Activated CD4-positive, alpha-beta memory T cell treated with anti-CD3 and anti-CD28 coated beads for 36 hours (primary cell): Measurements from ENCODE around the gene TRIM43. TPM values are rescaled to one million over a fixed set of nuclear protein-coding genes. Genes with fewer than 3 reads are reported as not detected.
"Not testable (repeated sequence)": the region's sequence is repeated elsewhere in the genome, so short reads cannot be mapped to it uniquely, and the experiment has no call there.

ENCODE experiments used
- CTCF ChIA-PET: fragments of 350-600 bp; sonication (Branson Sonifier 250); formaldehyde crosslinking; loops from one replicate; lab custom pipeline; 2021; ENCODE audit warnings: antibody characterized with exemption, inconsistent platforms; lab: Charles Lee
- POLR2A ChIA-PET: fragments of 350-600 bp; sonication (Branson Sonifier 250); formaldehyde crosslinking; loops from one replicate; lab custom pipeline; 2021; ENCODE audit warnings: antibody characterized with exemption; lab: Charles Lee
- DNase-seq: peaks from one replicate; pipeline ENCODE4 v3.0.0-alpha.2; 2020
- H3K27ac Mint-ChIP-seq: one replicate; pipeline ENCODE4 v1.8.0; 2021; ENCODE audit warnings: mixed read lengths
- H3K27me3 Mint-ChIP-seq: one replicate; pipeline ENCODE4 v1.8.0; 2021; ENCODE audit warnings: mixed read lengths
- H3K36me3 Mint-ChIP-seq: one replicate; pipeline ENCODE4 v1.8.0; 2021; ENCODE audit warnings: mixed read lengths
- H3K4me1 Mint-ChIP-seq: one replicate; pipeline ENCODE4 v1.8.0; 2021; ENCODE audit warnings: low read depth, mixed read lengths
- H3K4me3 Mint-ChIP-seq: one replicate; pipeline ENCODE4 v1.8.0; 2021; ENCODE audit warnings: mild to moderate bottlenecking, mixed read lengths
- H3K9me3 Mint-ChIP-seq: one replicate; pipeline ENCODE4 v1.8.0; 2021; ENCODE audit warnings: mixed read lengths
- intact Hi-C: fragments of 100-400 bp; cut with micrococcal nuclease; formaldehyde crosslinking; loops from one replicate; pipeline ENCODE4 v1.15.1; 2023
- total RNA-seq, 2 experiments: library from RNA; stranded (reverse); gene quantifications; one replicate each; pipeline ENCODE4 v1.2.3, GENCODE V29; 2021

The TRIM43 gene
- total RNA-seq, 2 experiments from 2014 or later, result not detected

DNA sequence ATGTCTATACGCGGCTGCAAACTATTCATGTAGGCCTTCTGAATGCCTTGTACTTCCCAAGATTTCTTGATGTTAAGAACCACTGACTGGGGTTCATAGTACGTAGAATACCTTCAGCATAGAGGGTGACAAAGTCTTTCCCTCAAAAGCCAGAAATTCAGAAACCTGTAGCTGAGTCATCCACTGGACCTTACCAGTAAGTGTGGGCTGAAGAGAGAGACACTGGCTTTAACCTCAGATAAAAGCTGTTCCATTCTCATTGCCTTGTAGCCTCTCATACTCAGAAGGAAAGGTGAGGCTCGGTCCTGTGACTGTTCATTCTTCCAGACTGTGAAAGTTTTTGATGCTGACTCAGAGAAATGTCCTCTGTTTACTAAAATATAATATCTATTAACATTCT is 9.5 kb downstream of the TRIM43 start:
- H3K36me3 Mint-ChIP-seq, H3K27me3 Mint-ChIP-seq, H3K27ac Mint-ChIP-seq, POLR2A ChIA-PET, H3K4me1 Mint-ChIP-seq, DNase-seq, H3K4me3 Mint-ChIP-seq, H3K9me3 Mint-ChIP-seq, intact Hi-C loops, CTCF ChIA-PET: not testable (repeated sequence)

- H3K9me3 Mint-ChIP-seq, H3K27me3 Mint-ChIP-seq, DNase-seq, H3K27ac Mint-ChIP-seq, POLR2A ChIA-PET, H3K4me1 Mint-ChIP-seq, intact Hi-C loops, H3K36me3 Mint-ChIP-seq, CTCF ChIA-PET, H3K4me3 Mint-ChIP-seq: not testable (repeated sequence)
These were observed 10.3 kb downstream of the TRIM43 start for GRCh38 chr2:95602146-95602545.

GRCh38 chr2:95608356-95608755 is 16.6 kb downstream of the TRIM43 start:
- H3K4me1 Mint-ChIP-seq, H3K4me3 Mint-ChIP-seq, H3K27ac Mint-ChIP-seq, intact Hi-C loops, DNase-seq, H3K36me3 Mint-ChIP-seq, POLR2A ChIA-PET, H3K9me3 Mint-ChIP-seq, H3K27me3 Mint-ChIP-seq, CTCF ChIA-PET: not testable (repeated sequence)

DNA sequence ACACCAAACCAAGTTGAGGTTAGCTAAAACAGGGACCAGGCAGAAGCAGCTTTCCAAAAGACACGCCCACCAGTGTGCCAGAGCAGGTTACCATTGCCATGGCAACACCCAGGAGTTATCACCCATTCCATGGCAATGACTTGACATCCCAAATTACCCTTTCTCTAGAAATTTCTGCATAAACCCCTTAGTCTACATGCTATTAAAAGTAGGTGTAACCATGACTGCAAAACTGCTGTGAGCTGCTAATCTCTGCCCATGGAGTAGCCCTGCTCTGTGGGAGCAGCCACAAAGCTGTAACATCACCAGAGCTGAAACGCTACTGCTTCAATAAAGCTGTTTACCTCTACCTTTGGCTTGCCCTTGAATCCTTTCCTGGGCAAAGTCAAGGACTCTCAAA is 18.0 kb downstream of the TRIM43 start:
- H3K27ac Mint-ChIP-seq, H3K4me1 Mint-ChIP-seq, H3K36me3 Mint-ChIP-seq, H3K9me3 Mint-ChIP-seq, H3K27me3 Mint-ChIP-seq, POLR2A ChIA-PET, H3K4me3 Mint-ChIP-seq, intact Hi-C loops, CTCF ChIA-PET, DNase-seq: not testable (repeated sequence)

GRCh38 chr2:95613048-95613447 is 21.2 kb downstream of the TRIM43 start:
- H3K27me3 Mint-ChIP-seq, H3K9me3 Mint-ChIP-seq, DNase-seq, CTCF ChIA-PET, H3K4me1 Mint-ChIP-seq, H3K36me3 Mint-ChIP-seq, H3K4me3 Mint-ChIP-seq, POLR2A ChIA-PET, H3K27ac Mint-ChIP-seq, intact Hi-C loops: not testable (repeated sequence)

- H3K4me3 Mint-ChIP-seq, H3K27ac Mint-ChIP-seq, DNase-seq, H3K36me3 Mint-ChIP-seq, H3K9me3 Mint-ChIP-seq, POLR2A ChIA-PET, intact Hi-C loops, CTCF ChIA-PET, H3K4me1 Mint-ChIP-seq, H3K27me3 Mint-ChIP-seq: not testable (repeated sequence)
These were observed 30.9 kb downstream of the TRIM43 start for GRCh38 chr2:95622728-95623127.

DNA sequence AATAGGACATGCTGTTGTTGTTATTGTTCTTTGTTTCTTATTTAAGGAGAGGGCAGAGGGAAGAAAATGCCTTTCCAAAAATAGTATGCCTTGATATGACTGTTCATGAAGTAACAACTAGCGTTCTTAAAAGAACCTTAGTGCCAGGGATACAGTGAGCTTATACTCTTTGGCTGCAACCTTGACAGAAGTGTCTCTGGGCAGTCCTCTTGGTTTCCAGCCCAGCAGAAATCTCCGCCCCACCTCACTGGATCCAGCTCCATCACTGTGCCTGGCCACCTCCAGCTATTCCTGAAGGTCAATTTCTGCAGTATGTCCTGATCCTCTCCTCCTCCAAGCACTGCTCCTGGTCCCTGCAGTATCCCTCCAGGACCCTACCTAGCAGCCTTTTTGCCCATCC is 39.2 kb downstream of the TRIM43 start:
- DNase-seq, H3K36me3 Mint-ChIP-seq, H3K27me3 Mint-ChIP-seq, H3K9me3 Mint-ChIP-seq, H3K4me1 Mint-ChIP-seq, CTCF ChIA-PET, H3K4me3 Mint-ChIP-seq, H3K27ac Mint-ChIP-seq, intact Hi-C loops, POLR2A ChIA-PET: not testable (repeated sequence)

GRCh38 chr2:95633626-95634259 is 41.9 kb downstream of the TRIM43 start:
- H3K27ac Mint-ChIP-seq, POLR2A ChIA-PET, intact Hi-C loops, H3K4me3 Mint-ChIP-seq, DNase-seq, H3K36me3 Mint-ChIP-seq, H3K27me3 Mint-ChIP-seq, CTCF ChIA-PET, H3K9me3 Mint-ChIP-seq, H3K4me1 Mint-ChIP-seq: not testable (repeated sequence)

GRCh38 chr2:95640515-95641288 is 48.9 kb downstream of the TRIM43 start:
- CTCF ChIA-PET, result not testable (repeated sequence)

GRCh38 chr2:95641289-95641575 is 49.4 kb downstream of the TRIM43 start:
- H3K4me1 Mint-ChIP-seq, CTCF ChIA-PET, H3K36me3 Mint-ChIP-seq, H3K27ac Mint-ChIP-seq, H3K4me3 Mint-ChIP-seq, H3K9me3 Mint-ChIP-seq, H3K27me3 Mint-ChIP-seq, intact Hi-C loops, DNase-seq, POLR2A ChIA-PET: not testable (repeated sequence)

More at GRCh38 chr2:95640515-95641288, 48.9 kb downstream of the TRIM43 start:
- H3K27ac Mint-ChIP-seq, intact Hi-C loops, H3K27me3 Mint-ChIP-seq, DNase-seq, H3K9me3 Mint-ChIP-seq, H3K4me1 Mint-ChIP-seq, H3K36me3 Mint-ChIP-seq, POLR2A ChIA-PET, H3K4me3 Mint-ChIP-seq: not testable (repeated sequence)

DNA sequence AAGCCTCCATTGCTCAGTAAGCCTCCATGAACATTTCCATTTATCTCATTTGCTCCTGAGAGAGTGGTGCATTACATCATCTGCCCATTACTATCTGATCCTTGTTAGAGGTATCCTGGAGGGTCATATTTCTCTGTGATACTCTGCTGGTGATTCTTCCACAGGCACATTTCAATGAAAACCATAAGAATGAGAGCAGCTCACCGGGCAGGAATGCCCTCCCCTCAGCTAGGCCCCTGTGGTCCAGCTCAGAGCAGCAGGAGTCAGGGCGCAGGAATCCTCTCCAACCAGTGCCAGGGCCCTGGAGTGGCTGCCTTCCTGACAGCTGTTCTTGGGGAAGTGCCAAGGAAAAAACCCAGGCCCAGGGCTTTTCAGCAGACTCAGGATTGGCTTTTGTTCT is 50.0 kb downstream of the TRIM43 start:
- H3K9me3 Mint-ChIP-seq, H3K36me3 Mint-ChIP-seq, DNase-seq, H3K27ac Mint-ChIP-seq, H3K4me1 Mint-ChIP-seq, H3K4me3 Mint-ChIP-seq, POLR2A ChIA-PET, H3K27me3 Mint-ChIP-seq, CTCF ChIA-PET, intact Hi-C loops: not testable (repeated sequence)

- H3K36me3 Mint-ChIP-seq, H3K9me3 Mint-ChIP-seq, H3K4me3 Mint-ChIP-seq, H3K27me3 Mint-ChIP-seq, H3K4me1 Mint-ChIP-seq, intact Hi-C loops, CTCF ChIA-PET, POLR2A ChIA-PET, DNase-seq, H3K27ac Mint-ChIP-seq: not testable (repeated sequence)
These were observed 50.6 kb downstream of the TRIM43 start for GRCh38 chr2:95642360-95642759.

GRCh38 chr2:95642951-95643350 is 51.1 kb downstream of the TRIM43 start:
- H3K36me3 Mint-ChIP-seq, H3K4me3 Mint-ChIP-seq, POLR2A ChIA-PET, H3K9me3 Mint-ChIP-seq, H3K27me3 Mint-ChIP-seq, H3K27ac Mint-ChIP-seq, H3K4me1 Mint-ChIP-seq, DNase-seq, CTCF ChIA-PET, intact Hi-C loops: not testable (repeated sequence)
